Suprapubic skin (tissue), 3 donors: ENCODE measurements around the gene AGAP1.

ENCODE experiments used
- EP300 ChIP-seq: sonication (generic); formaldehyde crosslinking; IDR thresholded peaks from one replicate; pipeline ENCODE4 v1.6.1; 2017; ENCODE audit warnings: antibody characterized with exemption
- POLR2A ChIP-seq, 2 donors: fragments of 450-650 bp; IDR thresholded peaks; one replicate each; pipeline ENCODE4 v1.6.1; 2017; ENCODE audit warnings: antibody characterized with exemption in 2 of 2, mild to moderate bottlenecking in 2 of 2, moderate library complexity in 2 of 2
- TF ChIP-seq, protein P1 (sequence below), 2 donors: fragments of 200-600 bp in 1 of 2; fragments of 450-650 bp in 1 of 2; sonication (generic) in 1 of 2; IDR thresholded peaks; one replicate each; pipeline ENCODE4 v1.5.1; 2016 to 2019; ENCODE audit warnings: antibody characterized with exemption in 2 of 2, mild to moderate bottlenecking in 1 of 2, moderate library complexity in 1 of 2

DNA sequence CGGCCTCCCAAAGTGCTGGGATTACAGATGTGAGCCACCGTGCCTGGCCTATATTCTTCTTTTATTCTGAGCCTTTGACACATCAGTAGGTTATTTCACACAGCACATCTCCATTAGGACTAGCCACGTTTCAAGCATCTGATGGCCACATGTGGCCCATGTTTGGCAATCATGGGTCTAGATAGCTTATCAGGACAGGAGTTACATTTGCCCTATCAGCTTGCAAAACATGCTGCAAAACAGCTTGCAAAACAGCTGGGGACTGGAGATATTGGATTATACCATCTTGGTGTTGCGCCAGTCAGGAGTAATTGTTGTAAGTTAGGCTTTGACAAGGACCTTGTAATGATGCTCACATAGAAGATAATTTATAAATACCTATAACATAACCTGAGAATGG is 579.4 kb downstream of the AGAP1 start:
- TF ChIP-seq, protein P1, sequence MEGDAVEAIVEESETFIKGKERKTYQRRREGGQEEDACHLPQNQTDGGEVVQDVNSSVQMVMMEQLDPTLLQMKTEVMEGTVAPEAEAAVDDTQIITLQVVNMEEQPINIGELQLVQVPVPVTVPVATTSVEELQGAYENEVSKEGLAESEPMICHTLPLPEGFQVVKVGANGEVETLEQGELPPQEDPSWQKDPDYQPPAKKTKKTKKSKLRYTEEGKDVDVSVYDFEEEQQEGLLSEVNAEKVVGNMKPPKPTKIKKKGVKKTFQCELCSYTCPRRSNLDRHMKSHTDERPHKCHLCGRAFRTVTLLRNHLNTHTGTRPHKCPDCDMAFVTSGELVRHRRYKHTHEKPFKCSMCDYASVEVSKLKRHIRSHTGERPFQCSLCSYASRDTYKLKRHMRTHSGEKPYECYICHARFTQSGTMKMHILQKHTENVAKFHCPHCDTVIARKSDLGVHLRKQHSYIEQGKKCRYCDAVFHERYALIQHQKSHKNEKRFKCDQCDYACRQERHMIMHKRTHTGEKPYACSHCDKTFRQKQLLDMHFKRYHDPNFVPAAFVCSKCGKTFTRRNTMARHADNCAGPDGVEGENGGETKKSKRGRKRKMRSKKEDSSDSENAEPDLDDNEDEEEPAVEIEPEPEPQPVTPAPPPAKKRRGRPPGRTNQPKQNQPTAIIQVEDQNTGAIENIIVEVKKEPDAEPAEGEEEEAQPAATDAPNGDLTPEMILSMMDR (IDR thresholded peaks at IDR 0.05), result no peak
- TF ChIP-seq POLR2A (IDR thresholded peaks at IDR 0.05) (no peak), EP300 (no peak)
